A673 (cell line): ENCODE measurements around the gene S100A9.

ENCODE experiments used
- EZH2 ChIP-seq: fragments of 200-600 bp; sonication (generic); IDR thresholded peaks from 2 replicates; pipeline ENCODE4 v1.6.1; 2017; ENCODE audit warnings: borderline replicate concordance, low read depth, mild to moderate bottlenecking, mixed read lengths, antibody characterized with exemption, low read length; ENCODE audit not compliant: poor library complexity, severe bottlenecking
- TF ChIP-seq, protein P1 (sequence below): fragments of 300-800, 200-600 bp; sonication (generic); conservative IDR thresholded peaks from 2 replicates; pipeline ENCODE4 v1.5.1; 2017; ENCODE audit warnings: low read depth, mild to moderate bottlenecking, antibody characterized with exemption, low read length, moderate library complexity, mixed read lengths

DNA sequence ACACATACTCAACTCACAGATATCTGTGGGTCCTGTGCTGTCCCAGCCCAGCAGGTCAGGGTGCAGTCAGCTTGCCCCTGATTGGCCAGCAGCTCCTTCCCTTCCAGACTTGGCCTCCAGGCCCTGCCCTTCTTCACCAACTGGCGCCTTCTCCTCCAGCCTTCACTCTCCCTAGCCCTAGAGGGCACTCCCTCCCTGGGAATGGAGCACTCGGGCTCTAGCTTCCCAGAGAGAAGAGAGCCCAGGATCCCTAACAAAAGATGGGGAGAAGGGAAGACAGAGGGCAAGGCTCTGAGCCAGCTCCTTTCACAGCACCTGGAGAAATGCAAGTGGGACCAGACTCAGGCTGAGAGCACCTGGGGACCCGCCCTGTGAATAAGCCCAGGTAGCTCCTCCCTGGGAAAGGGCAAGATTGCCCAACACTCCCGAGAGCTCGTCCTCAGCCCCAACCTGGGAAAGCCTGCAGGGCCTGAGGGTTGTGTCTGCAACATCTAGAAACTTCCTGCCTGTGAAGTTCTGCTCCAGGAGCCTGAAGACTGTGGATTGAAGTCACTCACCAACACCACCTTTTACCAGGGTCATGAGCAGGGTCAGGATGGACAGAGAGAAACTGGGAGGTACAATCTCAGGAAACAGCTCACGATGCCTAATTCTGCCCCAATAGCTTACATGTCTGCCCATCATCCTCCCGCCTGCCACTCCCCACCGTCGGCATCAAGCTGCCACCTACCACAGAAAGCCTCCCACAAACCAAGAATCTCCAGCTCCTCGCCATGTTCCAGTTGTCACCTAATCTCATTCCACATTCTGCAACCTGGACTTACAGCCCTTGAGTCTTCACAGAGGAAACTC, 8.9 kb upstream of the S100A9 start, which contains the start of gene PGLYRP4:
- TF ChIP-seq, protein P1, sequence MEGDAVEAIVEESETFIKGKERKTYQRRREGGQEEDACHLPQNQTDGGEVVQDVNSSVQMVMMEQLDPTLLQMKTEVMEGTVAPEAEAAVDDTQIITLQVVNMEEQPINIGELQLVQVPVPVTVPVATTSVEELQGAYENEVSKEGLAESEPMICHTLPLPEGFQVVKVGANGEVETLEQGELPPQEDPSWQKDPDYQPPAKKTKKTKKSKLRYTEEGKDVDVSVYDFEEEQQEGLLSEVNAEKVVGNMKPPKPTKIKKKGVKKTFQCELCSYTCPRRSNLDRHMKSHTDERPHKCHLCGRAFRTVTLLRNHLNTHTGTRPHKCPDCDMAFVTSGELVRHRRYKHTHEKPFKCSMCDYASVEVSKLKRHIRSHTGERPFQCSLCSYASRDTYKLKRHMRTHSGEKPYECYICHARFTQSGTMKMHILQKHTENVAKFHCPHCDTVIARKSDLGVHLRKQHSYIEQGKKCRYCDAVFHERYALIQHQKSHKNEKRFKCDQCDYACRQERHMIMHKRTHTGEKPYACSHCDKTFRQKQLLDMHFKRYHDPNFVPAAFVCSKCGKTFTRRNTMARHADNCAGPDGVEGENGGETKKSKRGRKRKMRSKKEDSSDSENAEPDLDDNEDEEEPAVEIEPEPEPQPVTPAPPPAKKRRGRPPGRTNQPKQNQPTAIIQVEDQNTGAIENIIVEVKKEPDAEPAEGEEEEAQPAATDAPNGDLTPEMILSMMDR = no peak
- no peak for TF ChIP-seq EZH2
